ENCODE measurements around the gene CPE.

- no peak for TF ChIP-seq CTCF (IDR thresholded peaks at IDR 0.05)
- no peak for TF ChIP-seq POLR2A (IDR thresholded peaks at IDR 0.05; ENCODE audit: low read depth)
Measured at GRCh38 chr4:165360041-165360695, 18.6 kb upstream of the CPE start.

Data from esophagus muscularis mucosa (tissue), 3 donors.